ENCODE results near the gene NOS1.
"Not testable (repeated sequence)": the region's sequence is repeated elsewhere in the genome, so short reads cannot be mapped to it uniquely, and the experiment has no call there.

Gene NOS1

GRCh38 chr12:117262749-117263148 is 98.7 kb downstream of the NOS1 start:
- no peak for DNase-seq (ENCODE audit: low spot score)

GRCh38 chr12:117261247-117261646 is 100.2 kb downstream of the NOS1 start:
- DNase-seq (ENCODE audit: low spot score) = no peak

- no peak for DNase-seq (ENCODE audit: low spot score)
These were observed 106.0 kb downstream of the NOS1 start for GRCh38 chr12:117255386-117255785.

- DNase-seq (ENCODE audit: low spot score) = no peak
These were observed 117.9 kb downstream of the NOS1 start for GRCh38 chr12:117243488-117243887.

GRCh38 chr12:117241697-117242096 is 119.7 kb downstream of the NOS1 start:
- no peak for DNase-seq (ENCODE audit: low spot score)

- DNase-seq (ENCODE audit: low spot score) = no peak
These were observed 121.2 kb downstream of the NOS1 start for GRCh38 chr12:117240081-117240755.

GRCh38 chr12:117236456-117237001 is 124.9 kb downstream of the NOS1 start:
- peak; percentile 59 for DNase-seq (ENCODE audit: low spot score)

- DNase-seq (ENCODE audit: low spot score) = no peak
These were observed 126.2 kb downstream of the NOS1 start for GRCh38 chr12:117235261-117235660.

GRCh38 chr12:117234441-117234840 is 127.0 kb downstream of the NOS1 start:
- DNase-seq (ENCODE audit: low spot score) = no peak

GRCh38 chr12:117231750-117232149 is 129.7 kb downstream of the NOS1 start:
- no peak for DNase-seq (ENCODE audit: low spot score)

- DNase-seq (ENCODE audit: low spot score) = no peak
These were observed 133.2 kb downstream of the NOS1 start for GRCh38 chr12:117228239-117228638.

- DNase-seq (ENCODE audit: low spot score) = no peak
These were observed 134.3 kb downstream of the NOS1 start for GRCh38 chr12:117227000-117227653.

GRCh38 chr12:117226505-117226904 is 134.9 kb downstream of the NOS1 start:
- no peak for DNase-seq (ENCODE audit: low spot score)

GRCh38 chr12:117225179-117225578 is 136.2 kb downstream of the NOS1 start:
- DNase-seq (ENCODE audit: low spot score) = no peak

- DNase-seq (ENCODE audit: low spot score) = not testable (repeated sequence)
These were observed 140.5 kb downstream of the NOS1 start for GRCh38 chr12:117220947-117221346.

GRCh38 chr12:117218149-117218548 is 143.3 kb downstream of the NOS1 start:
- DNase-seq (ENCODE audit: low spot score) = no peak

- no peak for DNase-seq (ENCODE audit: low spot score)
These were observed 144.7 kb downstream of the NOS1 start for GRCh38 chr12:117216686-117217085.

GRCh38 chr12:117214797-117215196 is 146.6 kb downstream of the NOS1 start:
- DNase-seq (ENCODE audit: low spot score) = no peak

- no peak for DNase-seq (ENCODE audit: low spot score)
These were observed 148.1 kb downstream of the NOS1 start for GRCh38 chr12:117213295-117213808.

- peak; percentile 83 for DNase-seq (ENCODE audit: low spot score)
These were observed 148.7 kb downstream of the NOS1 start for GRCh38 chr12:117212563-117213190.

GRCh38 chr12:117210266-117210918 is 151.0 kb downstream of the NOS1 start:
- no peak for DNase-seq (ENCODE audit: low spot score)

GRCh38 chr12:117209626-117210025 is 151.8 kb downstream of the NOS1 start:
- no peak for DNase-seq (ENCODE audit: low spot score)
